Adrenal gland (tissue), 5 donors: Measurements from ENCODE around the gene NR1H4.

Experiments used
- CTCF ChIP-seq, 6 experiments: fragments of 450-650 bp in 4 of 6; fragments of 200-600 bp in 2 of 6; sonication (generic) in 1 of 6; IDR thresholded peaks; 1 replicate in 5 of 6; 2 replicates in 1 of 6; pipeline versions ENCODE4 v1.5.1 to v1.8.0; 2016 to 2021; ENCODE audit warnings: antibody characterized with exemption in 6 of 6, mild to moderate bottlenecking in 2 of 6, moderate library complexity in 1 of 6
- POLR2A ChIP-seq, 2 donors: fragments of 450-650 bp; IDR thresholded peaks; one replicate each; pipeline ENCODE4 v1.6.1; 2017; ENCODE audit warnings: antibody characterized with exemption in 2 of 2, mild to moderate bottlenecking in 2 of 2, moderate library complexity in 1 of 2
- donor health status: DM: no; HTN: no; CAD: no.

GRCh38 chr12:100534625-100535227 lies 61.1 kb downstream of the NR1H4 start:
- TF ChIP-seq CTCF (IDR thresholded peaks at IDR 0.05) (no peak), POLR2A (IDR thresholded peaks at IDR 0.05) (no peak)
